Breast epithelium (tissue), 3 donors: ENCODE measurements around the gene TBC1D1.

Experiments used
- CTCF ChIP-seq, 3 donors: fragments of 450-650 bp; IDR thresholded peaks; one replicate each; pipeline ENCODE4 v1.5.1; 2016 to 2017; ENCODE audit warnings: antibody characterized with exemption in 3 of 3, mild to moderate bottlenecking in 3 of 3, moderate library complexity in 3 of 3
- POLR2A ChIP-seq: fragments of 450-650 bp; IDR thresholded peaks from one replicate; pipeline ENCODE4 v1.6.1; 2016; ENCODE audit warnings: antibody characterized with exemption, mild to moderate bottlenecking, moderate library complexity
- POLR2AphosphoS5 ChIP-seq, 3 donors: sonication (generic); formaldehyde crosslinking; IDR thresholded peaks; one replicate each; pipeline ENCODE4 v1.6.1; 2017; ENCODE audit warnings: antibody characterized with exemption in 3 of 3

- peak; percentile 70 to 89 (median 85) for TF ChIP-seq CTCF (IDR thresholded peaks at IDR 0.05)
- TF ChIP-seq POLR2A: no peak
- TF ChIP-seq POLR2AphosphoS5 (IDR thresholded peaks at IDR 0.05): peak in 1 of 3 donors; percentile 48
Measured at GRCh38 chr4:38179690-38180377, 288.9 kb downstream of the TBC1D1 start.
